ENCODE data around the gene MKRN2.
"Not testable (repeated sequence)": the region's sequence is repeated elsewhere in the genome, so short reads cannot be mapped to it uniquely, and the experiment has no call there.

Gene MKRN2

GRCh38 chr3:12588039-12589009 is 31.4 kb downstream of the MKRN2 start:
- peak; percentile 62 for DNase-seq (ENCODE audit: low read depth)

- no peak for DNase-seq (ENCODE audit: low read depth)
These were observed 33.2 kb downstream of the MKRN2 start for GRCh38 chr3:12590096-12590495.

- no peak for DNase-seq (ENCODE audit: low read depth)
These were observed 34.6 kb downstream of the MKRN2 start for GRCh38 chr3:12591456-12591855.

GRCh38 chr3:12591997-12592715 is 35.3 kb downstream of the MKRN2 start:
- no peak for DNase-seq (ENCODE audit: low read depth)

DNA sequence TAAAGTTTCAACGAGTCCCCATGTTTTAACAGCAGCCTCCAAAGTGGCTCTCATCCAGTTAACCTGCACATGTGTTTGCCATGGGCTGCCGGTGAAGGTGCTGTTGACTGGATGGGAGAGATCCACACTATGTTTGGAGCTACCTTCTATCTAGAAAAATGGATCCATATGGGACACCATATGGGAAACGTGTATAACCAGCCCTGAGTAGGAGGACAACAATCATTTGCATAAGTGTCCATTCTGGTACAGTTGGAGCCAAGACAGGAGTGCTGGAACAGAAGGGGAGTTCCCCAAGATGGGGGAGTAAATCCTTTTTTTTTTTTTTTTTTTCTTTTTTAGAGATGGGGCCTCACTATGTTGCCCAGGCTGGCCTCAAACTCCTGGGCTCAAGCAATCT is 36.6 kb downstream of the MKRN2 start:
- no peak for DNase-seq (ENCODE audit: low read depth)

DNA sequence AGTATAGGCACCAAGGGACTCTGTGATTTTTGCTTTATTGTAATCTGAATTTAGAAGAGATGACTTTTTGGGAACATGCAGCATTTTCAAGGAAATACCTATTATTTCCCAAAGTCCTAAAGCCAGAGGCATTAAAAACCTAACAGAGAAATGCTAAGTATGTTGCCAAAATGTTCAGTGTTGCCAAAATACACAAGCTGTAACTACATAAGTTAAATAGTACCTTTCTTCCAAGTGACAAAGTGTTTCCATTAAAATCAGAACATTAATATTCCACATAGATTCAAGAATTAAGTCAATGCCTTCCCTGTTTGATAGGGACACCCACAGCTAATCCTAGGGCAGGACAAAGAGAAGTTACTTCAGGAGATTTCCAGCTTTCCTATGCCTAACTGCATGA is 42.0 kb downstream of the MKRN2 start:
- DNase-seq (ENCODE audit: low read depth) = peak; percentile 36

- DNase-seq (ENCODE audit: low read depth) = peak; percentile 22
These were observed 44.2 kb downstream of the MKRN2 start for GRCh38 chr3:12601072-12601471.

GRCh38 chr3:12603969-12604368 is 47.1 kb downstream of the MKRN2 start:
- no peak for DNase-seq (ENCODE audit: low read depth)

GRCh38 chr3:12608376-12608775 is 51.5 kb downstream of the MKRN2 start:
- DNase-seq (ENCODE audit: low read depth) = no peak

GRCh38 chr3:12611117-12611516 is 54.2 kb downstream of the MKRN2 start:
- no peak for DNase-seq (ENCODE audit: low read depth)

- DNase-seq (ENCODE audit: low read depth) = no peak
These were observed 55.8 kb downstream of the MKRN2 start for GRCh38 chr3:12612514-12613226.

- no peak for DNase-seq (ENCODE audit: low read depth)
These were observed 56.4 kb downstream of the MKRN2 start for GRCh38 chr3:12613250-12613649.

GRCh38 chr3:12615266-12615665 is 58.4 kb downstream of the MKRN2 start:
- DNase-seq (ENCODE audit: low read depth) = no peak

GRCh38 chr3:12618426-12618825 is 61.5 kb downstream of the MKRN2 start:
- no peak for DNase-seq (ENCODE audit: low read depth)

DNA sequence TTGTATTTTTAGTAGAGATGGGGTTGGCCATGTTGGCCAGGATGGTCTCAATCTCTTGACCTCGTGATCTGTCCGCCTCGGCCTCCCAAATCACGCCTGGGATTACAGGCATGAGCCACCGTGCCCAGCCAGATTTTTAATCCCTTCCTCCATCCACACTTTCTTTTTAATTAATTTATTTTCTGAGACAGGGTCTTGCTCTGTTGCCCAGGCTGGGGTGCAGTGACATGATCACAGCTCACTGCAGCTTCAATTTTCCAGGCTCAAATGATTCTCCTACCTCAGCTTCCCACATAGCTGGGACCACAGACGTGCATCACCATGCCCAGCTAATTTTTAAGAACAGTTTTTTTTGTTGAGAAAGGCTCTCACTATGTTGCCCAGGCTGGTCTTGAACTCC is 63.4 kb downstream of the MKRN2 start:
- no peak for DNase-seq (ENCODE audit: low read depth)

DNA sequence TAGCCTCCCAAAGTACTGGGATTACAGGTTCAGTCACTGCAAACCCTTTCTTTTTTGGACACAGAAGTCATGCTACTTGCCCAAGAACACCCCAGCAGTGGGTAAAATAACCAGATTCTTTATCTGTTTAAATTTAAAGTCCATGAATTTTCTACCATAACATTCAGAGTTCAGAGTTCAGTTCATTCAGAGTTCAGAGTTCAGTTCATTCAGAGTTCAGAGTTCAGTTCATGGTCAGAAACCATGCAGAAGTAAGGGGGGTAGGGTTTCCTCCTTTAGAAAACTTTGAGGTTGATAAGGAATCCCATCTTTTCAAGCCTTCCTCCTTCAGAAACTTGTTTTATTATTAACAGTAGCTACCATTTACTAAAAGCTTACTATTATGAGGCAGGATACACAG is 63.8 kb downstream of the MKRN2 start:
- DNase-seq (ENCODE audit: low read depth) = no peak

GRCh38 chr3:12622335-12622734 is 65.4 kb downstream of the MKRN2 start:
- DNase-seq (ENCODE audit: low read depth) = no peak

DNA sequence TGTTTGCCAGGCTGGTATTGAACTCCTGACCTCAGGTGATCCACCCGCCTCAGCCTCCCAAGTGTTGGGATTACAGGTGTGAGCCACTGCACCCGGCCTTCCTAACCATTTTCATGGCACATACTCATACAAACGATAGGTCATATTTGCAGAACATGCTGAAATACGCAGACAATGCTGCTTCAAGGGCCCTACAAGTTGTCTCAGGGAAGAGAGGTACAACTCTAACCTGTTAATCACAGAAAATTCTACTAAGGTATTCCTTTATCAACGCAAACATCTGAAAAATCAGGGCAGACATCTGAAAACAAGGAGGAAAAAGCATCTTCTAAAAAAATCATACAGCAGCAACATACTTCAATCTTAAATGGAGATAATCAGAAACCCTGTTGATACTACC is 67.2 kb downstream of the MKRN2 start:
- DNase-seq (ENCODE audit: low read depth) = no peak

- DNase-seq (ENCODE audit: low read depth) = not testable (repeated sequence)
These were observed 68.1 kb downstream of the MKRN2 start for GRCh38 chr3:12624964-12625363.

- DNase-seq (ENCODE audit: low read depth) = no peak
These were observed 70.5 kb downstream of the MKRN2 start for GRCh38 chr3:12627370-12627769.

DNA sequence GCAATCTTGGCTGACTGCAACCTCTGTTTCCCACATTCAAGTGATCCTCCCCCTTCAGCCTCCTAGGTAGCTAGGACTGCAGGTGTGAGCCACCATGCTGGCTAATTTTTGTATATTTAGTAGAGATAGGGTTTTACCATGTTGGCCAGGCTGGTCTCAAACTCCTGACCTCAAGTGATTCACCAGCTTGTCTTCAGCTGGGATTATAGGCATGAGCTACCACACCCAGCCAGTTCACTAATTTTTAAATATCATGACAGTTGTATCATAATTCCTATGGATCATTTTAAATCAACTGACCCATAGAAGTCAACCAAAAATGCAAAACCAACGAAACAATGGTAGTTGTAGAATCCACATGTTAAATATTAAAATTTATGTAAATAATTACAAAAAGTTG is 71.9 kb downstream of the MKRN2 start:
- no peak for DNase-seq (ENCODE audit: low read depth)

DNA sequence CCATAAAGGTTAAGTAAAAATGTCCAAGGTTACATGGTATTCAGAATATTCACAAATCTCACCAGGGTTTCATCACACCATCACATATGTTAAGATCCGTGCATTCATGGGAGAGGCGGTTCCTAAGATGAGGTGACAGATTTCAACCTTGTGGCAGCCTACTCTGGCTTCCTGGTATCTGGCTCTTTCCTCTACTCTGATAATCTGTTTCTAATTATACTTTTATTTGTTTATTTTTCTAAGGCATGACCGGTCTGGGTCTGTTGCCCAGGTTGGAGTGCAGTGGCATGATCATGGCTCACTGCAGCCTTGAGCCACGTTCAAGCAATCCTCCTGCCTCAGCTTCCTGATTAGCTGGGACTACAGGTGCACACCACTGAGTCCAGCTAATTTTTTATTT is 72.7 kb downstream of the MKRN2 start:
- DNase-seq (ENCODE audit: low read depth) = peak; percentile 76

DNA sequence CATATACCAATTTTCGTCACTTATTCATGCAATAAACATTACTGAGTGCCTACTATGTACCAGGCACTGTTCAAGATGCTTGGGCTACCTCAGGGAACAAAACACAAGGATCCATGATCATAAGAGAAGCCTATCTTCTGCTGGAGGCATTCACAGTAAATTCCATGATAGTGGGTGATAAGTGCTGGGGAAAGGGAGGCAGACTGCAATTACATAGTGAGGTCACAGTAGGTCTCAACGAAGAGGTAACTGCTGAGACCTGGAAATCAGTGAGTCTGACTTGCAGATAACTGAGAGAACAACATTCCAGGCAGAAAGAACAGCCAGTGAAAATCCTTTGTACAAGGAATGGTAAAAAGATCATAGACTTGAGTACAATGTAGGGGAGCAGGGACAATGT is 73.4 kb downstream of the MKRN2 start:
- DNase-seq (ENCODE audit: low read depth) = no peak

Data from EH (cell line).